Measurements from ENCODE around the gene CYP2A6.
"Not testable (repeated sequence)": the region's sequence is repeated elsewhere in the genome, so short reads cannot be mapped to it uniquely, and the experiment has no call there.

CYP2A6 gene

DNA sequence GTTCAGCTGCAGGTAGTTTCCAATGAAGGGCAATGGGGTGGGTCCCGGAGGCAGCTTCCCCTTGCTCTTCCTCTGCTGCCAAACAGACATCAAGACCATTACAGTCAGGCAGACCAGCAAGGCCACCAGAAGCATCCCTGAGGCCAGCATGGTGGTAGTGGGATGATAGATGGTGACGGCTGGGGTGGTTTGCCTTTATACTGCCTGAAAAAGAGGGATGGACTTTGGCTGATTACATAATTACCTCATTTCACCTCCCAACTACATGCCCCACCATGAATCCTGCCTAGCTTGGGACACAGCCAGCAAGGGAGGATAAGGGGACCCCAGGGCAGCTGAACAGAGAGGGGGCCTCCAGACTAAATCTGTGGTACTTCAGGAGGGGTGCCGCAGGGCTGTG lies at the start of gene CYP2A6:
CYP2A6 (minus strand) TSS at position 171 of the 400 bp plus-strand sequence; CDS start at position 150, 21 bp downstream.
- peak within 1 kb of the TSS; percentile 31 for H3K4me3 Mint-ChIP-seq
- H3K27ac Mint-ChIP-seq: peak within 1 kb of the TSS; percentile 2
- DNase-seq (ENCODE audit: low spot score in 2 of 2); ATAC-seq; H3K9me3 Mint-ChIP-seq: not testable (repeated sequence)
- peaks cover 29% of the 10 kb centered on the region for H3K4me1 Mint-ChIP-seq
- H3K36me3 Mint-ChIP-seq: peaks cover 15% of the 10 kb centered on the region

- ATAC-seq: peak; percentile 69
- Mint-ChIP-seq H3K4me1 (peaks cover 13% of the 10 kb centered on the region), H3K27ac (peak overlapping the region; percentile 64)
- not testable (repeated sequence) for H3K36me3 Mint-ChIP-seq; H3K4me3 Mint-ChIP-seq; DNase-seq (ENCODE audit: low spot score in 2 of 2); H3K9me3 Mint-ChIP-seq
These were observed 49.7 kb upstream of the CYP2A6 start for GRCh38 chr19:40899964-40900363.

GRCh38 chr19:40896843-40897789 lies 46.9 kb upstream of the CYP2A6 start:
- H3K4me1 Mint-ChIP-seq: peaks cover 13% of the 10 kb centered on the region
- H3K27ac Mint-ChIP-seq: peak overlapping the region; percentile 18
- not testable (repeated sequence) for H3K36me3 Mint-ChIP-seq; H3K9me3 Mint-ChIP-seq; DNase-seq (ENCODE audit: low spot score in 2 of 2); H3K4me3 Mint-ChIP-seq
- peak; percentile 89 for ATAC-seq

- no peaks in the 10 kb centered on the region for H3K36me3 Mint-ChIP-seq
- H3K27ac Mint-ChIP-seq: peak overlapping the region; percentile 18
- no peaks in the 10 kb centered on the region for H3K9me3 Mint-ChIP-seq
- no peak overlapping the region for H3K4me3 Mint-ChIP-seq
- DNase-seq (ENCODE audit: low spot score in 2 of 2) (no peak), ATAC-seq (no peak)
- peaks cover 13% of the 10 kb centered on the region for H3K4me1 Mint-ChIP-seq
These were observed 46.2 kb upstream of the CYP2A6 start for GRCh38 chr19:40896418-40896796.

- no peak overlapping the region for H3K27ac Mint-ChIP-seq
- no peak for DNase-seq (ENCODE audit: low spot score in 2 of 2)
- no peaks in the 10 kb centered on the region for H3K9me3 Mint-ChIP-seq
- H3K4me3 Mint-ChIP-seq: no peak overlapping the region
- no peaks in the 10 kb centered on the region for H3K4me1 Mint-ChIP-seq
- no peak for ATAC-seq
- H3K36me3 Mint-ChIP-seq: no peaks in the 10 kb centered on the region
These were observed 42.9 kb upstream of the CYP2A6 start for GRCh38 chr19:40893112-40893511.

GRCh38 chr19:40889366-40889765 lies 39.1 kb upstream of the CYP2A6 start:
- Mint-ChIP-seq H3K4me1 (no peaks in the 10 kb centered on the region), H3K9me3 (no peaks in the 10 kb centered on the region), H3K27ac (no peak overlapping the region), H3K36me3 (no peaks in the 10 kb centered on the region), H3K4me3 (no peak overlapping the region)
- DNase-seq (ENCODE audit: low spot score in 2 of 2) (no peak), ATAC-seq (no peak)

GRCh38 chr19:40888191-40888590 lies 37.9 kb upstream of the CYP2A6 start:
- no peaks in the 10 kb centered on the region for H3K4me1 Mint-ChIP-seq
- no peaks in the 10 kb centered on the region for H3K36me3 Mint-ChIP-seq
- DNase-seq (ENCODE audit: low spot score in 2 of 2): no peak
- H3K9me3 Mint-ChIP-seq: no peaks in the 10 kb centered on the region
- no peak overlapping the region for H3K4me3 Mint-ChIP-seq
- no peak overlapping the region for H3K27ac Mint-ChIP-seq
- no peak for ATAC-seq

GRCh38 chr19:40884187-40884931 lies 34.1 kb upstream of the CYP2A6 start:
- not testable (repeated sequence) for H3K36me3 Mint-ChIP-seq; H3K4me1 Mint-ChIP-seq; H3K9me3 Mint-ChIP-seq; H3K4me3 Mint-ChIP-seq; H3K27ac Mint-ChIP-seq; ATAC-seq; DNase-seq (ENCODE audit: low spot score in 2 of 2)

GRCh38 chr19:40882062-40882461 lies 31.8 kb upstream of the CYP2A6 start, which contains the start of gene CYP2A7:
Gene CYP2A7 (minus strand): TSS chr19:40882231. CDS start chr19:40882210, 21 bp downstream.
- not testable (repeated sequence) for H3K36me3 Mint-ChIP-seq; DNase-seq (ENCODE audit: low spot score in 2 of 2); H3K4me3 Mint-ChIP-seq; H3K4me1 Mint-ChIP-seq; ATAC-seq; H3K9me3 Mint-ChIP-seq
- H3K27ac Mint-ChIP-seq: peak within 1 kb of the TSS; percentile 2

DNA sequence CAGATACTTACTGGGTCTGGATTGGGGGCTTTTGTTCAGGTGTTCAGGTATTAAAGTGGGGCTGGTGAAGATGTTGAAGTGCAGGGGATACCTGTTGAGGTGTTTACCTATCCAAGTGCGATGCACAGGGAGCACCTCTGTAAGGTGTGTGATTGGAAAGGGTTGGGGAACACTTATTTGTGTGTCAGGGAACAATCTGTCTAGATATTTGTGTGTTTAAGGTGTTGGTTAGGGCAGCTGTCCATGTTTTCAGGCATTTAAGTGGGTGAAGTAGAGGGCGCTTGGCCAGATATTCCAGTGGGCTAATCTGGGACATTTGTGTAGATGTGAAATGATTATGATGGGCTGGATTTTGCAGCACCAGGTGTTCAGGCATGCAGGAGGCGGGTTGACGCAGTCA lies 29.1 kb upstream of the CYP2A6 start:
- not testable (repeated sequence) for DNase-seq (ENCODE audit: low spot score in 2 of 2); H3K36me3 Mint-ChIP-seq; H3K4me3 Mint-ChIP-seq; H3K9me3 Mint-ChIP-seq; ATAC-seq
- peak overlapping the region; percentile 15 for H3K27ac Mint-ChIP-seq
- peaks cover 26% of the 10 kb centered on the region for H3K4me1 Mint-ChIP-seq

- peaks cover 20% of the 10 kb centered on the region for H3K4me1 Mint-ChIP-seq
- DNase-seq (ENCODE audit: low spot score in 2 of 2) (peak; percentile 73 to 92), ATAC-seq (peak; percentile 98)
- peak overlapping the region; percentile 63 for H3K4me3 Mint-ChIP-seq
- not testable (repeated sequence) for H3K9me3 Mint-ChIP-seq, H3K36me3 Mint-ChIP-seq
- peak overlapping the region; percentile 72 for H3K27ac Mint-ChIP-seq
These were observed 25.3 kb upstream of the CYP2A6 start for GRCh38 chr19:40875526-40875951.

- not testable (repeated sequence) for ATAC-seq; DNase-seq (ENCODE audit: low spot score in 2 of 2); H3K36me3 Mint-ChIP-seq; H3K9me3 Mint-ChIP-seq
- H3K4me1 Mint-ChIP-seq: peaks cover 20% of the 10 kb centered on the region
- peak overlapping the region; percentile 63 for H3K4me3 Mint-ChIP-seq
- H3K27ac Mint-ChIP-seq: peak overlapping the region; percentile 72
These were observed 24.6 kb upstream of the CYP2A6 start for GRCh38 chr19:40874874-40875273.

- H3K36me3 Mint-ChIP-seq; ATAC-seq; DNase-seq (ENCODE audit: low spot score in 2 of 2); H3K4me3 Mint-ChIP-seq; H3K27ac Mint-ChIP-seq; H3K9me3 Mint-ChIP-seq: not testable (repeated sequence)
- H3K4me1 Mint-ChIP-seq: peaks cover 20% of the 10 kb centered on the region
These were observed 23.6 kb upstream of the CYP2A6 start for GRCh38 chr19:40873873-40874272.

DNA sequence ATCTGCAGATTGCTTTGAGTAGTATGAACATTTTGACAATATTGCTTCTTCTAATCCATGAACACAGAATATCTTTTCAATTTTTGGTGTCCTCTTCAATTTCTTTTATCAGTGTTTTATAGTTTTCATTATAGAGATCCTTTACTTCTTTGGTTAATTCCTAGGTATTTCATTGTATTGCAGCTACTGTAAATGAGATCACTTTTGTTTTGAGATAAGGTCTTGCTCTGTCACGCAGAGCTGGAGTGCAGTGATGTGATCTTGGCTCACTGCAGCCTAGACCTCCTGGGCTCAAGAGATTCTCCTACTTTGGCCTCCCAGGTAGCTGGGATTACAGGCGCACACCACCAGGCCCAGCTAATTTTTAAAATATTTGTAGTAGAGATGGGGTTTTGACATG lies 22.0 kb upstream of the CYP2A6 start:
- Mint-ChIP-seq H3K36me3 (no peaks in the 10 kb centered on the region), H3K27ac (no peak overlapping the region), H3K4me3 (no peak overlapping the region), H3K4me1 (peaks cover 20% of the 10 kb centered on the region), H3K9me3 (no peaks in the 10 kb centered on the region)
- ATAC-seq: no peak
- DNase-seq (ENCODE audit: low spot score in 2 of 2): no peak

- H3K27ac Mint-ChIP-seq: no peak overlapping the region
- no peaks in the 10 kb centered on the region for H3K9me3 Mint-ChIP-seq
- no peak for DNase-seq (ENCODE audit: low spot score in 2 of 2)
- no peaks in the 10 kb centered on the region for H3K36me3 Mint-ChIP-seq
- no peak for ATAC-seq
- no peak overlapping the region for H3K4me3 Mint-ChIP-seq
- no peaks in the 10 kb centered on the region for H3K4me1 Mint-ChIP-seq
These were observed 17.5 kb upstream of the CYP2A6 start for GRCh38 chr19:40867701-40868100.

Data from stimulated activated effector memory CD8-positive, alpha-beta T cell treated with anti-CD3 and anti-CD28 coated beads, Interleukin-12 subunit alpha, Interleukin-12 subunit beta, amount 100 ng/mL, for 72 hours (primary cell).